ENCODE measurements around the gene EDC4.
"Not testable (repeated sequence)": the region's sequence is repeated elsewhere in the genome, so short reads cannot be mapped to it uniquely, and the experiment has no call there.

The EDC4 gene

GRCh38 chr16:67872631-67873434 lies at the start of gene EDC4:
EDC4 (plus strand) TSS chr16:67873052; CDS start chr16:67873262, 210 bp downstream.
- DNase-seq: peak; percentile 85

- no peak for DNase-seq
These were observed 47.7 kb upstream of the EDC4 start for GRCh38 chr16:67825119-67825518.

GRCh38 chr16:67825906-67826305 lies 46.9 kb upstream of the EDC4 start:
- no peak for DNase-seq

- no peak for DNase-seq
These were observed 44.2 kb upstream of the EDC4 start for GRCh38 chr16:67828651-67829050.

GRCh38 chr16:67833030-67833414 lies 39.8 kb upstream of the EDC4 start:
- DNase-seq: no peak

GRCh38 chr16:67833415-67834241 lies 39.2 kb upstream of the EDC4 start:
- peak; percentile 95 for DNase-seq

- no peak for DNase-seq
These were observed 38.6 kb upstream of the EDC4 start for GRCh38 chr16:67834242-67834614.

- not testable (repeated sequence) for DNase-seq
These were observed 35.7 kb upstream of the EDC4 start for GRCh38 chr16:67837190-67837589.

GRCh38 chr16:67837811-67838210 lies 35.0 kb upstream of the EDC4 start:
- no peak for DNase-seq

GRCh38 chr16:67841198-67841815 lies 31.5 kb upstream of the EDC4 start:
- no peak for DNase-seq

- DNase-seq: peak; percentile 95
These were observed 30.9 kb upstream of the EDC4 start, which contains the start of gene THAP11 for GRCh38 chr16:67841816-67842508. THAP11 (plus strand) TSS chr16:67842320; CDS start chr16:67842555, 235 bp downstream.

- peak; percentile 53 for DNase-seq
These were observed 30.1 kb upstream of the EDC4 start for GRCh38 chr16:67842509-67843342.

- DNase-seq: no peak
These were observed 29.5 kb upstream of the EDC4 start for GRCh38 chr16:67843343-67843765.

- DNase-seq: no peak
These were observed 28.4 kb upstream of the EDC4 start for GRCh38 chr16:67844497-67844896.

GRCh38 chr16:67845291-67846062 lies 27.4 kb upstream of the EDC4 start:
- no peak for DNase-seq

- DNase-seq: no peak
These were observed 26.9 kb upstream of the EDC4 start for GRCh38 chr16:67846063-67846319.

GRCh38 chr16:67846320-67847063 lies 26.4 kb upstream of the EDC4 start, which contains the start of gene NUTF2:
NUTF2 (plus strand) TSS chr16:67846933; CDS start chr16:67865131, 18,198 bp downstream.
- peak; percentile 98 for DNase-seq

- no peak for DNase-seq
These were observed 25.6 kb upstream of the EDC4 start, which contains the start of gene CENPT for GRCh38 chr16:67847064-67847861. CENPT (minus strand) TSS chr16:67847693; CDS start chr16:67833859, 13,834 bp downstream.

- DNase-seq: no peak
These were observed 24.7 kb upstream of the EDC4 start for GRCh38 chr16:67848118-67848517.

Data from left hindlimb (tissue), 1 donor.